Fibroblast of the aortic adventitia (primary cell): Measurements from ENCODE around the gene SLC37A2. TPM values are rescaled to one million over a fixed set of nuclear protein-coding genes. Genes with fewer than 3 reads are reported as not detected.
"Not testable (repeated sequence)": the region's sequence is repeated elsewhere in the genome, so short reads cannot be mapped to it uniquely, and the experiment has no call there.

Source experiments
- DNase-seq: peaks from one replicate; pipeline ENCODE4 v3.0.0-alpha.2; 2010; ENCODE audit warnings: low read depth
- H3K4me3 ChIP-seq: 2 replicates; pipeline ENCODE4 v1.5.1; 2011; ENCODE audit warnings: low read depth, mild to moderate bottlenecking, control low read depth, low read length, moderate library complexity
- CTCF ChIP-seq: IDR thresholded peaks from 2 replicates; pipeline ENCODE4 v1.5.1; 2011; ENCODE audit warnings: mild to moderate bottlenecking, low read length, control low read depth, inconsistent platforms; ENCODE audit not compliant: insufficient read depth
- total RNA-seq: library from RNA; depleted of rRNA; stranded (reverse); fragments of >200 nt; gene quantifications from 2 replicates; pipeline ENCODE4 v1.2.3, GENCODE V29; 2012; ENCODE audit warnings: low replicate concordance

Gene SLC37A2
- total RNA-seq, 1 donor, result 0.63 TPM

GRCh38 chr11:125049164-125049792 lies 13.8 kb upstream of the SLC37A2 start:
- no peak for TF ChIP-seq CTCF
- no peak for DNase-seq
- H3K4me3 ChIP-seq, result no peak overlapping the region

- H3K4me3 ChIP-seq, result no peak overlapping the region
- DNase-seq, result no peak
- no peak for TF ChIP-seq CTCF
These were observed 11.1 kb upstream of the SLC37A2 start for GRCh38 chr11:125052047-125052446.

- H3K4me3 ChIP-seq, result no peak overlapping the region
- no peak for DNase-seq
- TF ChIP-seq CTCF, result no peak
These were observed 9.9 kb upstream of the SLC37A2 start for GRCh38 chr11:125053167-125053566.

GRCh38 chr11:125055107-125055715 lies 7.9 kb upstream of the SLC37A2 start:
- DNase-seq, result no peak
- no peak for TF ChIP-seq CTCF
- H3K4me3 ChIP-seq, result no peak overlapping the region

- not testable (repeated sequence) for H3K4me3 ChIP-seq, DNase-seq
These were observed 7.0 kb upstream of the SLC37A2 start for GRCh38 chr11:125056111-125056510.

GRCh38 chr11:125056931-125057692 lies 6.0 kb upstream of the SLC37A2 start:
- no peak for TF ChIP-seq CTCF
- H3K4me3 ChIP-seq, result no peak overlapping the region
- no peak for DNase-seq

GRCh38 chr11:125057693-125058016 lies 5.5 kb upstream of the SLC37A2 start:
- DNase-seq, result no peak
- TF ChIP-seq CTCF, result no peak
- no peak overlapping the region for H3K4me3 ChIP-seq
